Activated CD8-positive, alpha-beta memory T cell treated with anti-CD3 and anti-CD28 coated beads, Interleukin-2, amount 50 U/mL, for 1 hour (primary cell): ENCODE data around the gene CASP10.
A peak's percentile ranks its signal among the peaks of the same experiment; 100 is the strongest.
"Not testable (repeated sequence)": the region's sequence is repeated elsewhere in the genome, so short reads cannot be mapped to it uniquely, and the experiment has no call there.

ENCODE experiments used
- DNase-seq: peaks from one replicate; pipeline ENCODE4 v3.0.0-alpha.2; 2020; ENCODE audit errors: extremely low read depth

The CASP10 gene

DNA sequence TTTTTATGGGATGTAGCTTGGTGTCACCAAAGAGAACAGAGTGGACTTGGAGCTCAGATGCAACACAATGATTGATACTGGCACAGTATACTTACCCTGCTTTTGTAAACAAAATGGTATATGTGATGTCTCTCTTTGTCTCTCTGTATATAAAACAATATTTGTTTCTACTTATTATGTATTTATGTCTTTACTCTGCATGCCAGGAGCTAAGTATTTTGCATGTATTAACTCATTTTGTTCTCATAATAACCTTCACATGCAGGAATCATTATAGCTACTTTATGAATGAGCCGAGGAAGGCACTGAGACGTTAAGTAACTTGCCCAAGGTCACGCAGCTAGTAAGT lies 49.5 kb downstream of the CASP10 start:
- no peak for DNase-seq

- DNase-seq, result peak; percentile 65
These were observed 50.4 kb downstream of the CASP10 start for GRCh38 chr2:201233192-201233811.

- no peak for DNase-seq
These were observed 51.1 kb downstream of the CASP10 start for GRCh38 chr2:201233812-201234662.

- no peak for DNase-seq
These were observed 51.8 kb downstream of the CASP10 start for GRCh38 chr2:201234663-201235135.

DNA sequence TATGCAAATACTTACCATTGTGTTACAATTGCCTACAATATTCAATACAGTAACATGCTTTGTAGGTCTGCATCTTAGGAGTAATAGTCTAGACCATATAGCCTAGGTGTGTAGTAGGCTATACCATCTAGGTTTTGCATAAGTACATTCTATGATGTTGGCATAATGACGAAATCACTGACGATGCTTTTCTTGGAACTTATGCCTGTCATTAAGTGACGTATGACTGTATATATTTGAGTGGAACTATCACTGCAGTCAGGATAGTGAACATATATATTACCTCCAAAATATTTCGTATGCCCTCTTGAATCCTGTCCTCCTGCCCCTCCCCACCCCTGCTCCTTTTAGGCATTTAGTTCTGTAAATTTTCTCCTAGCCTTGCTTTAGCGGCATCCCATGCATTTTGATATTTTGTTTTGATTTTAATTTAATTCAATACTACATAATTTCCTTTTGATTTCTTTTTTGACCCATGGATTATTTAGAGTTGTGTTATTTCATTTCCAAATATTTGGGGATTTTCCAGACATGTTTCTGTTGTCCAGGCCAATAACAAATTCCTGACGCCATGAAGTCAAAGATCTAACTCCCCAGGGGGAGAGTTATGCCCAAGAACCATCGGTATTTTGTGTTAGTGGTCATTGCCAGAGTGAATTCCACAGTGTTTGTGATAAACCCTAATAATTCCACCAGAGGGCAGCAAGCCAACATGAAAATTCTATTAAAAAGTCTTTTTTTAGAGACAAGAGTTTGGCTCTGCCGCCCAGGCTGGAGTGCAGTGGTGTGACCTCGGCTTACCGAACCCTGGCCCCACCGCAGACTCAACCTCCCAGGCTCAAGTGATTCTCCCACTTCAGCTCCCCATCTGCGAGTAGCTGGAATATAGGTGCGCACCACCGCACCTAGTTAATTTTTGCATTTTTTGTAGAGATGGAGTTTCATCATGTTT lies 53.2 kb downstream of the CASP10 start:
- DNase-seq, result peak; percentile 43

- no peak for DNase-seq
These were observed 54.7 kb downstream of the CASP10 start for GRCh38 chr2:201237486-201238123.

GRCh38 chr2:201239167-201239935 lies 56.4 kb downstream of the CASP10 start:
- not testable (repeated sequence) for DNase-seq

- DNase-seq, result no peak
These were observed 59.8 kb downstream of the CASP10 start for GRCh38 chr2:201242571-201243277.

DNA sequence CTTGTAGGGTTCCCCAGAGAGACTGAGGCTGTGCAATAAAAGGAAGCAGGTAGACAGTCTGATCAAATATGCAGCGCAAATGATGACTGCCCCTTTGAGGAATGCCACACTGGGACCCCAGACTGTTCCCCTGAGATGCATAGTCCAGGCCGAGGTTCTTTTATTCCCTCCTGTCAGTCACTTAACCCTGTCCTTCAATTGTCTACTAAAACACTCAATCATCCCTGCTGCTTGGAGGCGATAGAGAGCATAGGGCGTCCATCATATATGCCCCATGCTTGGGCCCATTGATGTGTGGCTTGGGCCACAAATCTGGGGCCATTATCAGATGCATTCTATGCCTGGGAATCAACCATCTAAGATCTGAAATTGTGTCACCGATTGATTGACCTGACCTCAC lies 61.9 kb downstream of the CASP10 start:
- no peak for DNase-seq

- no peak for DNase-seq
These were observed 63.3 kb downstream of the CASP10 start for GRCh38 chr2:201246280-201246679.

DNA sequence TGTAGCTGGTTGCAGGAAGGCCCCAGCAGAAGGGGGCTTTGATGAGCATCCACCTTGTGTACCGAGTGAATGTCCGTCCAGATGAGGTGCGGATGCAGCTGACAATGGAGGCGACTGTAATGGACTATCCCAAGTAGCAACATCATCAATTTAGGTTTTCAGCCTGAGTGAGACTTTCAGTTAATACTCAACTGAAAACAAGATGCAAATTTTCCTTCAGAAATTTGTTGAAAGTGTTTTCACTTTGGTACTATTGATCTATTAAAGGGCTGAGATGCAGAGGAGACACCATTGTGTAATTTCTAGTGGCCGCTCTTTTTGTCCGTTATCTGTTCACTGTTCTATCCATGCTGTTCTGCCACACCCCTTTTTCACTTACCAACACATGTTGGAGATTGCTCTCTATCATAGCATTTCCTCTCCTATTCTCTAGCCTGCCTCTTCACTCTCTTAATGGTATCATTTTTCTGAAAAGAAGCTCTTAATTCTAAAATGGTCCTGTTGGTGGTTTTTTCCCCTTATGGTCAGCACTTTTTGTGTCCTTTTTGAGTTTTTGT lies 65.4 kb downstream of the CASP10 start:
- no peak for DNase-seq

GRCh38 chr2:201249889-201250288 lies 66.9 kb downstream of the CASP10 start:
- no peak for DNase-seq

DNA sequence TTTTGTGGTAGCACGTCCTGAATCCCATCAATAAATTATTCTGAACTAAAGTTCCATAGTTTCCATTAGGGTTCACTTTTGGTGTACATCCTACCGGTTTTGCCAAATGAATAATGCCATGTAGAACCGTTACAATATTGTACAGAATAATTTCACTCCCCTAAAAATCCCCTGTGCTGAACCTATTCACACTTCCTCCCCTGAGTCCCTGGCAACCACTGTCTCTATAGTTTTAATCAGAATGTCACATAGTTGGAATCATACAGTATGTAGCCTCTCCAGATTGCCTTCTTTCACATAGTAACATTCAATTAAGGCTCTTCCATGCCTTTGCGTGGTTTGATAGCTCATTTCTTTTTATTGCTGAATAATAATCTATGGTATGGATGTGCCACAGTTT lies 67.8 kb downstream of the CASP10 start:
- DNase-seq, result no peak

DNA sequence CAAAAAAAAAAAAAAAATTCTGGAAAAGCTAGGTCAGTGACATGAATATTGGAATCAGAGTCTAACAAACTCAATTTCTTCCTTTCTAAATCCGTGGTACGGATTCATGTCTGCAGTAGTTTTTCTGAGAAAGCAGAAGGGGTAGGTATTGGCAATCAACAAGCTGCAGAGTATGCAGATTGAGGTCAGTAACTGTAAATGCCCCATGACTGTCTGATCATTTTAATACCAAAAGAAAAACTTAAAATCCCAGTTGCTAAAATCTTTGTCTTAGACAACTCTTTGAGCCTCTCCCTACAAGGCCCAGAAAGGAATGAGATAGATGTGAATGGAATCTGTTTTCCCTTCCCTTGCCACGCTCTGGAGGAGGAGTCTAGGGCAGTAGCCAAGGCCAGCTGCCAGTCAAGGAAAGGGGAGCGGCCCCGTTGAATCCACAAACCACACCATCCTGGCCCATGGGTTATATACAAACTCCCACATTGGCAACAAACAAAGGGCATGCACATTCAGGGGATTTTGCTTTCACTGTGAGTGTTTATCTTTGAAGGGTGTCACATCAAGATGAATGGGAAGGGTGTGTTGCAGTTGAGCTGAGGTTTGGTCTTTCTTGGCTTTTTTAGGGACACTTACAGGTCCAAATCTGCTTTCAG lies 71.3 kb downstream of the CASP10 start:
- DNase-seq, result no peak

DNA sequence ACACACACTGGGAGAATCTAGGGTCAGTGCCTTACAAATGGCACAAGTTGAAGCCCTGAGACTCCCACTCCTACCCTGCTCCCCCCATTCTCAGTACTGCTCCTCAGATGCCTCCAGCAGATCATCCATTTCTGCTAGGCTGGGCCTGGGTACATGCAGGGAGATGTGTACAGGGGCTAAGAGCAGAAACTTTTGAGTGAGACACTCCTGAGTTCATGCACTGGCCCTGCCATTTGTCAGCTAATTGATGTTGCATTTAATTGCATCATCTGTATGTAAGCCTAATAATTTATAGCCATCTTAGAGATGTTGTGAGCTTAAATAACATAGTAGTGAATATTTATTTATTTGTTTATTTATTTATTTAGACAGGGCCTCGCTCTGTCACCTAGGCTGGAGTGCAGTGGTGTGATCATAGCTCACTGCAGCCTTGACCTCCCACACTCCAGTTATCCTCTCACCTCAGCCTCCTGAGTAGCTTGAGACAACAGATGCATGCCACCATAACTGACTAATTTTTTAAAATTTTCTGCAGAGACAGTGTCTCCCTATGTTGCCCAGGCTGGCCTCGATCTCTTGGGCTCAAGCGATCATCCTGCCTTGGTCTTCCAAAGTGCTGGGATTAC lies 72.6 kb downstream of the CASP10 start:
- no peak for DNase-seq

GRCh38 chr2:201256082-201256481 lies 73.1 kb downstream of the CASP10 start:
- DNase-seq, result no peak

- DNase-seq, result no peak
These were observed 74.5 kb downstream of the CASP10 start for GRCh38 chr2:201257381-201257955.

DNA sequence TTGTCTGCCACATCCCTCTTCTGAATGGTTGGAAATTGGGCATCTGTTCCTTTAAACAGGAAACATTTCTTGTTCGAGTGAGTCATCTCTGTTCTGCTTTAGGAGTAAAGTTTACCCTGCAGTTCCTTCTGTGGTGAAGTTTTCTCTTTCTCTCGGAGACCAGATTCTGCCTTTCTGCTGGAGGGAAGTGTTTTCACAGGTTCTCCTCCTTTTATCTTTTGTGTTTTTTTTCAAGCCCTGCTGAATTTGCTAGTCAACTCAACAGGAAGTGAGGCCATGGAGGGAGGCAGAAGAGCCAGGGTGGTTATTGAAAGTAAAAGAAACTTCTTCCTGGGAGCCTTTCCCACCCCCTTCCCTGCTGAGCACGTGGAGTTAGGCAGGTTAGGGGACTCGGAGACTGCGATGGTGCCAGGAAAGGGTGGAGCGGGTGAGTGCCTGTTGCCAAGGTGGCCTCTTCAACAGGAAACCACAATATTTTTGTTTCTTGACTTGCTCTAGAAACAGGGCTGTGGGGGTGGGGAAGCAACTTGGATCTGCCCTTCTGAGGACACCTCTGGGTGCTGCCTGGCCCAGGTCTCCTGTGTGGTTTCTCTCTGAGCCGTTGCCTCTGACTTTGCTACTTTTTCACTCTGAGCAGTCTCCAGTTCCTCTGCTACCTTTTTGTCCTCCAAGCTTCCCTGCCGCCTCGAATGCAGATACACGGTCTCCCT lies 75.2 kb downstream of the CASP10 start:
- DNase-seq, result peak; percentile 96
